ENCODE data around the gene RBMS1. TPM values are rescaled to one million over a fixed set of nuclear protein-coding genes. Genes with fewer than 3 reads are reported as not detected.

The RBMS1 gene
- total and polyA plus RNA-seq, 7 donors = 8.4 to 43.2 (median 24.1) TPM

DNA sequence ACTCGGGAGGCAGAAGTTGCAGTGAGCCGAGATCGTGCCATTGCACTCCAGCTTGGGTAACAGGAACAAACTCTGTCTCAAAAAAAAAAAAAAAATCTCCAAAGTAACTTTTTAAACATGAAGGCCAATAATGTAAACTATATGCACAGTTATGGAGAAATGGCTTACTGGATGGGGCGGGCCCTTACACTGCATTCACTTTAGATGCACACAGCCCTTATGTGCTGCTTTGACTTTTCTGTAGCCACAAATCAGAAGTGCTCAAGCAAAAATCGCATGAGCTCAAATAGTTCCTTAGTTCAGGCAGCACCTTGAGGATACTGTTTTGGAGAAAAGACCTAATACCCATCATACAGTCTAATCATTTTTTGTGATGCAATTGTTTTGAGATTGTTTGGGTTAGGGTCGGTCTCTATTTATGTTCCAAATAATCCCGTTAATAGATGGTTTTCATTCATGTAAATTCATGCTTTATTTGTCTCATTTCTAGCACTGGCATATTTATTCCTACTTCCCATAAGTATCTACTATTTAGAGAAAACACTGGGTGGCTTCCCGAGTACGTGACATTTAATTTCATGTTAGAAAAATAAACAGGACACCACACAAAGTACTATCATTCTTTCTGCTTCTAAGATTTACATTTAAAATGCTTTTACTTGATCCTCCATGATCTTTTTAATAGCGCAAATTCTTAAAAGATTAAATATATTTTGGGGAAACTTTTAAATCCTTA is 34.7 kb downstream of the RBMS1 start:
- no peak for DNase-seq
- 82 to 93% (median 82%) methylated on average over 10 of the region's 10 CpGs for WGBS, 3 donors
- no peaks in the 10 kb centered on the region for H3K36me3 ChIP-seq (ENCODE audit: insufficient read depth in 1 of 2, low read depth in 1 of 2)
- ATAC-seq = no peak
- no peak overlapping the region for H3K4me3 ChIP-seq
- peaks cover 24% of the 10 kb centered on the region for H3K4me1 ChIP-seq
- TF ChIP-seq, protein P1, sequence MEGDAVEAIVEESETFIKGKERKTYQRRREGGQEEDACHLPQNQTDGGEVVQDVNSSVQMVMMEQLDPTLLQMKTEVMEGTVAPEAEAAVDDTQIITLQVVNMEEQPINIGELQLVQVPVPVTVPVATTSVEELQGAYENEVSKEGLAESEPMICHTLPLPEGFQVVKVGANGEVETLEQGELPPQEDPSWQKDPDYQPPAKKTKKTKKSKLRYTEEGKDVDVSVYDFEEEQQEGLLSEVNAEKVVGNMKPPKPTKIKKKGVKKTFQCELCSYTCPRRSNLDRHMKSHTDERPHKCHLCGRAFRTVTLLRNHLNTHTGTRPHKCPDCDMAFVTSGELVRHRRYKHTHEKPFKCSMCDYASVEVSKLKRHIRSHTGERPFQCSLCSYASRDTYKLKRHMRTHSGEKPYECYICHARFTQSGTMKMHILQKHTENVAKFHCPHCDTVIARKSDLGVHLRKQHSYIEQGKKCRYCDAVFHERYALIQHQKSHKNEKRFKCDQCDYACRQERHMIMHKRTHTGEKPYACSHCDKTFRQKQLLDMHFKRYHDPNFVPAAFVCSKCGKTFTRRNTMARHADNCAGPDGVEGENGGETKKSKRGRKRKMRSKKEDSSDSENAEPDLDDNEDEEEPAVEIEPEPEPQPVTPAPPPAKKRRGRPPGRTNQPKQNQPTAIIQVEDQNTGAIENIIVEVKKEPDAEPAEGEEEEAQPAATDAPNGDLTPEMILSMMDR (IDR thresholded peaks at IDR 0.05) = no peak
- no peak overlapping the region for H3K27ac ChIP-seq
- no peaks in the 10 kb centered on the region for H3K27me3 ChIP-seq (ENCODE audit: insufficient read depth in 3 of 3, low read length in 2 of 3)
- no peaks in the 10 kb centered on the region for H3K9me3 ChIP-seq
- intact Hi-C loops (cut with DNase I) = no loop called here

DNA sequence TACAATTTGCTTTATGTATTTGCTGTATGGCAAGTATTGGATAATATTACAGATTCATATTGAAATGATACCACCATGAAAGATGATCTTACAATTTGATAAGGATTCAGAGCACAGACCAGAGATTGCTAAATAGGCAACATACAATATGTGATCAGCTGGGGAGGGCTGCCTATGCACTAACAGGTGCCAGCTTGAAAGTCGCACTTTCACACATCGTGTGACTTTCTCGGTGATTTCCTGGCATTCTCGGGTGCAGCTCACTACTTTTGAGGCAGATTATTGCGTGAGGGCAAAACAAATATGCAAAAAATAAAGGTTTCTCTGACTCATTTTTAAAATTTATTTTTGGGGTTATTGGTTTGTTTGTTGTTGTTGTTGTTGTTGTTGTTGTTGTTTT is 36.0 kb downstream of the RBMS1 start:
- intact Hi-C loops (cut with DNase I) = no loop called here
- 87 to 94% (median 87%) methylated on average over 5 of the region's 5 CpGs for WGBS, 3 donors
- no peaks in the 10 kb centered on the region for H3K27me3 ChIP-seq (ENCODE audit: insufficient read depth in 3 of 3, low read length in 2 of 3)
- no peaks in the 10 kb centered on the region for H3K9me3 ChIP-seq
- DNase-seq (no peak), ATAC-seq (no peak)
- no peak overlapping the region for H3K27ac ChIP-seq
- TF ChIP-seq, protein P1 (IDR thresholded peaks at IDR 0.05) = no peak
- H3K4me3 ChIP-seq = no peak overlapping the region
- no peaks in the 10 kb centered on the region for H3K36me3 ChIP-seq (ENCODE audit: insufficient read depth in 1 of 2, low read depth in 1 of 2)
- H3K4me1 ChIP-seq = peaks cover 37% of the 10 kb centered on the region

DNA sequence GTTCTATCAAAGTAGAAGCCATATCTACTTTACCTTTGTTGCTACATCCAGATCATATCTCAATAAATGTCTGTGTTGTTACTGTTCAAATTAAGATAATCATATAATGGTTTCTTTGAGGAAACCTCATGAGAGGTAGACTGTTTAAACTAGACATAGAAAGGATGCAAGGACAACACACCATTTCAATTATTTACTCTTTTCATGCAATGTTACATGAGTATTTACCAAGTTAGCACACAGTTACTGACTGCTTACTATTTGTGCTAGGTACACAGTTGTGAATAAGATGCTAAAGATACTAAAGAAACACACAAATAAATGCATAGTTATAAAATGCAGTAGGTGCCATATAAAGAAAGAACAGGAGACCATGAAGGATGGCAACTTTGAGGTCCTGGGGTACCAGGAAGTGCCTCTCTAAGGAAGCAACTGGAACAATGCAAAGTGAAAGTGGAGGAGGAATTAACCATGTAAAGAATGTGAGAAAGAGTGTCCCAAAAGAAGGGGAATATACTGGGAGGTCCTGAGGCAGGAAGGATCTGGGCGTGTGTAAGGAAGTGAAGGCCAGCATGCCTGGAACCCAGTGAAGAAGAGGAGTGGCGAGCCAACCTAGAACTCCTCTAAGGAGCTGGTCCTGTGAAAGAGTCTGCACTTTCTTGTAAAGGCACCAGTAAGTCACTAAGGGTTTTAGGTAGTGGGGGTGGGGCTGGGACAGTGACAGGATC is 39.4 kb downstream of the RBMS1 start:
- H3K4me1 ChIP-seq = peaks cover 41% of the 10 kb centered on the region
- no peak overlapping the region for H3K27ac ChIP-seq
- no peak overlapping the region for H3K4me3 ChIP-seq
- WGBS, 3 donors = 83 to 84% (median 83%) methylated on average over 2 of the region's 2 CpGs
- DNase-seq = no peak
- no peak for ATAC-seq
- no peaks in the 10 kb centered on the region for H3K36me3 ChIP-seq (ENCODE audit: insufficient read depth in 1 of 2, low read depth in 1 of 2)
- intact Hi-C loops (cut with DNase I) = no loop called here
- no peaks in the 10 kb centered on the region for H3K27me3 ChIP-seq (ENCODE audit: insufficient read depth in 3 of 3, low read length in 2 of 3)
- TF ChIP-seq, protein P1 (IDR thresholded peaks at IDR 0.05) = no peak
- H3K9me3 ChIP-seq = no peaks in the 10 kb centered on the region

DNA sequence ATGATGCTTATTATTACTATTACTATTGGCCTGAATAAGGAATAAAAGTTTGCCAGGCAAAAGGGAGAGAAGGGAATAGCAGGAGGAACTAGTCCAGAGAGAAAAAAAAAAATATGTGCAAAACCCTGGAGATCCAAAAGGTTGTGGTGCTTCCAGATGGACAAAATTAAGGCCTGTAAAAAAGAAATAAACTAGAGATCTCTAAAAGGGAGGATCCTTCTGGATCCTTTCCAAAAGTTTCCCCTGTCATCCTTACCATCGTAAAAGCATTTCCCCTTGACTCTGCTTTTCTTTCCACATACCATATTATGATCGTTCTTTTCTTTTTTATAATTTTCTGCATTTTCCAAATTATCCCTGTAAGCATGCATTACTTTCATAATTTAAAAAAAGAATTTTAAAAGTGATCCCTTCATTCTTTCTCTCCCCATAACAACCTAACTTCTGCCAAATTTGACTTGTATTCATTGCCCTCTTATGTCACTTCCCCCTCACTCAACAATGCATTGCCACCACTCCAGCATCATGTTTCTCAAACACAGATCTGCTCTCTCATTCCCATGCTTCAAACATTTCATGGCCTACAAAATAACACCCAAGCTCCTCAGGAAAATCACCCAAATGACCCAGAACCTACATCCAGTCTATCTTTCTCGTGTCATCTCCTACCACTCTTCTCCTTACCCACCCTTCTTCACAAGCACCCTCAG is 40.3 kb downstream of the RBMS1 start:
- Histone ChIP-seq H3K4me3 (no peak overlapping the region), H3K27ac (no peak overlapping the region), H3K9me3 (no peaks in the 10 kb centered on the region), H3K4me1 (peaks cover 41% of the 10 kb centered on the region), H3K27me3 (ENCODE audit: insufficient read depth in 3 of 3, low read length in 2 of 3) (no peaks in the 10 kb centered on the region), H3K36me3 (ENCODE audit: insufficient read depth in 1 of 2, low read depth in 1 of 2) (no peaks in the 10 kb centered on the region)
- WGBS, 3 donors = 46 to 67% (median 62%) methylated on average over 3 of the region's 3 CpGs
- ATAC-seq (no peak), DNase-seq (no peak)
- TF ChIP-seq, protein P1 (IDR thresholded peaks at IDR 0.05) = no peak
- intact Hi-C loops (cut with DNase I) = no loop called here
